ENCODE results near the gene SAMD3.
"Not testable (repeated sequence)": the region's sequence is repeated elsewhere in the genome, so short reads cannot be mapped to it uniquely, and the experiment has no call there.

DNA sequence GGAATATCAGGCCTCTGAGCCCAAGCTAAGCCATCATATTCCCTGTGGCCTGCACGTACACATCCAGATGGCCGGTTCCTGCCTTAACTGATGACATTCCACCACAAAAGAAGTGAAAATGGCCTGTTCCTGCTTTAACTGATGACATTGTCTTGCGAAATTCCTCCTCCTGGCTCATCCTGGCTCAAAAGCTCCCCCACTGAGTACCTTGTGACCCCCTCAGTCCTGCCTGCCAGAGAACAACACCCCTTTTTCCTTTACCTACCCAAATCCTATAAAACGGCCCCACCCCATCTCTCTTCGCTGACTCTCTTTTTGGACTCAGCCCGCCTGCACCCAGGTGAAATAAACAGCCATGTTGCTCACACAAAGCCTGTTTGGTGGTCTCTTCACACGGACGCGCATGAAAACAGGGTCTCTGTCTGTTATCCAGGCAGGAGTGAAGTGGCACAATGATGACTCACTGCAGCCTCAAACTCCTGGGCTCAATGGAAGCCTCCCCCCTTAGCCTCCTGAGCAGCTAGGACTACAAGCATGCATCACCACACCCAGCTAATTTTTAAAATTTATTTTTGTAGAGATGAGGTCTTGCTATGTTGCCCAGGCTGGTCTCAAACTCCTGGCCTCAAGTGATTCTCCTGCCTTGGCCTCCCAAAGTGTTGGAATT lies 24.8 kb downstream of the SAMD3 start:
- not testable (repeated sequence) for TF ChIP-seq POLR2A (IDR thresholded peaks at IDR 0.05; ENCODE audit: low read length); GATA1 (IDR thresholded peaks at IDR 0.05; ENCODE audit: low read depth, low read length)
